Hematopoietic multipotent progenitor cell treated with erythropoietin and hydrocortisone succinate and interleukin-3 and kit ligand, for 15 days (in vitro differentiated cells): ENCODE data around the gene SPCS3.
"Not testable (repeated sequence)": the region's sequence is repeated elsewhere in the genome, so short reads cannot be mapped to it uniquely, and the experiment has no call there.

Experiments used
- DNase-seq: peaks from one replicate; pipeline ENCODE4 v3.0.0-alpha.2; 2015; ENCODE audit warnings: low spot score

Gene SPCS3

GRCh38 chr4:176319704-176320339 lies at the start of gene SPCS3:
Gene SPCS3, plus strand, starts transcription at chr4:176319966. Its CDS starts 111 bp downstream, at chr4:176320077.
- peak; percentile 96 for DNase-seq

GRCh38 chr4:176270669-176271068 lies 49.1 kb upstream of the SPCS3 start:
- no peak for DNase-seq

DNA sequence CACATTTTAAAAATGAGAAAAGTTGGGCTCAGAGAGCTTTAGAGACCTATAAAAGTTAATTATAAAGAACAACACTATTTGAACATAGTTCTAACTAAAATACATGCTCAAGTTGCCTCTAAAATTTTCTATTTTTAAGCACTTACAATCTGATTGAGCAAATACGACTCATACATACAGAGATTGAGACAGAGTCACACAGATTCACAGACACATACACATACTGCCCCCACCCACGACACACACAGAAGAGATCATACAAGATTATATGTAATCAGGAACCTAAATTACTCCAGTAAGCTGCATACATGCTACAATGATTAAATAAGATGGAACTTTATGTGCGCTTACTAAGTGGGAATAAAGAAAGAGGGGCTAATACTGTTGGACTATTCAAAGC lies 48.0 kb upstream of the SPCS3 start:
- no peak for DNase-seq

DNA sequence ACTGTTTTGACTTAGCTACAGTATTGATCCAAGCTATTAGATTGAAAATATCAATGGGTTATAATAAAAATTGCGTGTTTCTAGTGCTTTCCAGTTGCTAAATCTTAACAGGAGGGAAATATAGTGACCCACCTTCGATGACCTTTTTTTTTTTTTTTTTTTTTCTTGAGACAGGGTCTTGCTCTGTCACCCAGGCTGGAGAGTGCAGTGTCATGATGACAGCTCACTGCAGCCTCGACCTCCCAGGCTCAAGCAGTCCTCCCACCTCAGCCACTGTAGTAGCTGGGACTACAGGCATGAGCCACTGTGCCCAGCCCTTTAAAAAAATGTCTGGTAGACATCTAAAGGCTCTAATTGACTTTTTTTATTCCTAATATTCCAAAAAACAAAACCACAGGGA lies 47.0 kb upstream of the SPCS3 start:
- DNase-seq = no peak

GRCh38 chr4:176273736-176274135 lies 46.0 kb upstream of the SPCS3 start:
- DNase-seq = no peak

- DNase-seq = no peak
Observed at GRCh38 chr4:176274441-176274840, 45.3 kb upstream of the SPCS3 start.

- no peak for DNase-seq
Observed at GRCh38 chr4:176276710-176277109, 43.1 kb upstream of the SPCS3 start.

- DNase-seq = no peak
Observed at GRCh38 chr4:176277162-176277904, 42.4 kb upstream of the SPCS3 start.

DNA sequence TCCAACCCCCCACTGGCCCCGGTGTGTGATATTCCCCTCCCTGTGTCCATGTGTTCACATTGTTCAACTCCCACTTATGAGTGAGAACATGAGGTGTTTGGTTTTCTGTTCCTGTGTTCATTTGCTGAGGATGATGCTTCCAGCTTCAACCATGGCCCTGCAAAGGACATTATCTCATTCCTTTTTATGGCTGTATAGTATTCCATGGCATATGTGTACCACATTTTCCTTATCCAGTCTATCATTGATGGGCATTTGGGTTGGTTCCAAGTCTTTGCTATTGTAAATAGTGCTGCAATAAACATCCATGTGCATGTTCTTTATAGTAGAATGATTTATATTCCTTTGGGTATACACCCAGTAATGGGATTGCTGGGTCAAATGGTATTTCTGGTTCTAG lies 40.2 kb upstream of the SPCS3 start:
- DNase-seq = not testable (repeated sequence)

DNA sequence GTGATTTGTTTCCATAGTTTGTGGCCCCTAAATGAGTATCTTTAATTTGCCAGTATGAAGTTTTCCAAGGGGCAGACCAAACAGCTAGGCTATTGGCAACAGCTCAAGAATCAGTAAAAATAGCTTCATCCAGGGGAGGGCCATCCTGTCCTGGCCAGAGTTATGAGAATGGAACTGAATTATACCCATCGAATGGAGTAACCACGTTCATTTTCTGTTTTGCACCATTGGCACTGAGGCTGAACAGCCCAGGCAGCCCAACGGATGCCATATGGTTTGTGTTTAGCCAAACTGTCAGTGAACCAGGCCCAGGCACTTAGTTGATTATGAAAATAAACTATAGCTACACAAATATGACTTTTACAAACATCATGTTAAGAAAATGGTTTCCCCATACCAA lies 33.0 kb upstream of the SPCS3 start:
- no peak for DNase-seq

GRCh38 chr4:176287546-176287945 lies 32.2 kb upstream of the SPCS3 start:
- DNase-seq = no peak

GRCh38 chr4:176288020-176288419 lies 31.7 kb upstream of the SPCS3 start:
- no peak for DNase-seq

DNA sequence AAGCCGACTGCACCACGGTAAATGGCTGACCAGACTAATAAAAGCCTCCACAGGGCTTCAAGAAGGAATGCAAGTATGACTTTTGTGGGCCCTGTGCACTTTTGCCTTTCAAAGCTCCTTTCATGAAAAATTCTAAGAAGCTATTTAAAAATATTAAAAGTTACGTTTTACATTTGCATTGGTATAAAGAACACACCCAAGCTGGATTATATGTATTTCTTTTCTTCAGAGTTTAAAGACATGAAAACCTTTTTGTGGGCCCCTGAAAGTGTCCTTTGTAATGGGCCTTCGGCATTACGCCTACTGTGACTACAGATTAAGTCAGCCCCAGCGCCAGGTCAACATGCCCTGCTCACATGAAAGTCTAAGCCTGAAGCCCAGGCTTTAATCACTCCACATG lies 30.2 kb upstream of the SPCS3 start:
- no peak for DNase-seq

- no peak for DNase-seq
Observed at GRCh38 chr4:176290520-176290919, 29.2 kb upstream of the SPCS3 start.

DNA sequence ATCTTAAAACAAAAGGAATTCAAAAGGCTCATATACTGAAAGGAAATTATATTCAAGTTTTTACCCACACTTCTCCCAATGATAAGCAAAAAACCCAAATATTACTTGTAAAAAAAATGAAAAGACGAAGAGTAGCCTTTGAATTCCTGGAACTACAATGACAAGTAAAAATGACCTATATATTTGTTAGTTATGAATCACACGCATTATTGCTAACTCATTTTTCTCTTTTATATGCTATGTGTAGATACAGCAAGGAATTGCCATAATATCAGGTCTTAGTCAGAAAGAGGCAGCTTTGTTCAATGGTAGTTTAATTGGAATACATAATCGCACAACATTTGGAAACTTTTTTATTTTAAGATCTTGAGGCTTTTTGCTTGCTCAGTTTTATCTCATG lies 28.0 kb upstream of the SPCS3 start:
- peak; percentile 13 for DNase-seq

DNA sequence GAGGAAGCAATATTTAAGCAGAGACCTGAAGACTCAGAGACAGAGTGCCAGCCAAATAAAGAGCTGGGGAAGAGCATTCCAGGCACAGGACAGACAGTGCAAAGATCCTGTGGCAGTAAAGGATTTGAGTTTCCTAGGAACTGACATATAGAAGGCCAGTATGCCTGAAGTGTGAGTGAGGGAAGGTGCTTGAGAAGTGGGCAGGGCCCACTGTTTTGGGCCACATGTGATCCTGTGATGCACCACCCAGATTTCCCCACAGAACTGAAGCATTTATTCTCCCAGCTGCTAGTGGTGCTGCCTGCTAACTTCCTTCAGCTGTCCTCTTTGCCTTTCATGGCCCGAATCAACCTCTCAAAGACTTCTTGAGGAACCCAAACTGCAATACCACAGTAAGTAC lies 26.8 kb upstream of the SPCS3 start:
- no peak for DNase-seq

DNA sequence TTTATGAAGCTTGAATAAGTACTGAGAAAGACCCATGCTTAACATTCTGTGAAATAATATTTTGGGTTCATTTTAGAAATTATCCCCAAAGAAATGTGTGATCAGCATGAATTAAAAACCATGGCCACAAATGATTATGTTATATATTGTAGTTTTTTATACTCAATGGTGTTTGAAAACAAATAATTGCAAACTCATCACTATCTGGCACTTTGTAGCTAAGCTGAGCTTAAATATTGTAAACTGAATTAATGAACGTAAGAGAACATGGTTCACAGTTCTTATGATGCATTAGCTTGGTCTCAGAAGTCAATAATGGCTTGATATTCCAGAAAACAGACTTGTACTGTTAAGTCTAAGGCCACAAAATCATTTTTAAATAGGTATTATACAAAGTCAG lies 26.1 kb upstream of the SPCS3 start:
- DNase-seq = no peak

GRCh38 chr4:176295907-176296306 lies 23.9 kb upstream of the SPCS3 start:
- not testable (repeated sequence) for DNase-seq

DNA sequence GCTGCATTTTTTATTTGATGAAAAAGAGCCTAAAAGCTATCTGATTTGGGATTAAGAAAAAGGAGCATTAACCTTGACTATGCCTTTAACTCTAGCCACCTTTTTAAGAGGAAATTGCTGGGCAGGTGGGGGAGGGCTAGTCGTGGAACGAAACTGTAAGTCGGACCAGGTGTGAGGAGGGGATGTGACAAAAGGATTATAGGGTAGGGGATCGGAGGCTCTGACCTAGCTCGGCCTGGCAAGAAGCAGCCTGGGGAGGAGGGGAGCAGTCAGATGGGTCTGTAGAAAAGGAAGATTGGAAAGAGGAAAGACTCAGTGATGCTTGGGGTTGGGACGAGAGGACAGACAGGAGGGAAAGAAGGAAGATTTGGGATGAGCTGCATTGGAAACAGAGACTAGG lies 21.1 kb upstream of the SPCS3 start:
- DNase-seq = no peak

DNA sequence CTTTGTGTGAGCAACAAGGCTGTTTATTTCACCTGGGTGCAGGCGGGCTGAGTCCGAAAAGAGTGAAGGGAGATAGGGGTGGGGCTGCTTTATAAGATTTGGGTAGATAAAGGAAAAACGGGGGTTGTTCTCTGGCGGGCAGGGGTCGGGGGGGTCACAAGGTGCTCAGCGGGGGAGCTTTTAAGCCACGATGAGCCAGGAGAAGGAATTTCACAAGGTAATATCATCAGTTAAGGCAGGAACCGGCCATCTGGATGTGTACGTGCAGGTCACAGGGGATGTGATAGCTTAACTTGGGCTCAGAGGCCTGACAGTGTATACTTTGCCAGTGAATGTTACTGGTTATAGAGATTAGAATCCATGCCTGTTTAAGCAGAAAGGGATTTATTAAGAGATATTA lies 19.7 kb upstream of the SPCS3 start:
- DNase-seq = no peak

DNA sequence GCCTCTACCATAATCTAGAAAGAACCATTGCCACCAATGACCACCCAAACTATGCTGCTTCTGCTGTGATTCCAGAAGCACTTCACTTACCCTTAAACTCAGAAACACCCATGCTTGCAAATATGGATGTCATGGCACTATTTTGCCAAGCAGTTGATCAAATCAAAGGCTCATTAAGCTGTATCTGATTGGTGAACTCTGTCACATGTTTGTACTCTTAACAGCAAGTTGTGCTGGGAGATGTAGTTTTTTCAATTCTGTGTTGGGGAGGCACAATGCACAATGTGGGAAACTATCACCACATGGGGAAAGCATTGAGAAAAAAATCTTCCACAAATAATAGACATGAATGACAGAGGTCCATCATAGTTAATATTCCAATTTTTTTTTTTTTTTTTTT lies 19.2 kb upstream of the SPCS3 start:
- no peak for DNase-seq

- no peak for DNase-seq
Observed at GRCh38 chr4:176302283-176303275, 17.2 kb upstream of the SPCS3 start.

DNA sequence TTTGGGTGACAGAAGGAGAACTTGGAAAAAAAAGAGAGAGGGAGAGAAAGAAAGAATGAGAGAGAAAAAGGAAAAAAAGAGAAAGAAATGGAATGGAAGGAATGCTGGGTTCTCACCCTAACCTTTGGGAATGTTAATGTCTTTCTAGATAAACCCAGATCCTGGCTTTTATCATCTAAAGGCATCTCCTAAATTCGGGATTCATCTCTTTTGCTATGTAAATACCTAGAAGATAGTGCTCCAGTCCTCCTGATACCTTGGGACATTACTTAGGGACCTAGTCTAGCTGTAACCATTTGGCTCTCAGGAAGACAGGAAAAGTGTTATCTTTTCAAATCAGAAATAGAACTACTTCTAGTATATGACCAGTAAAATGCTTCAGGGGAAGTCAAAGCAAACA lies 15.8 kb upstream of the SPCS3 start:
- DNase-seq = no peak
